ENCODE measurements around the gene CDK18.

The CDK18 gene

DNA sequence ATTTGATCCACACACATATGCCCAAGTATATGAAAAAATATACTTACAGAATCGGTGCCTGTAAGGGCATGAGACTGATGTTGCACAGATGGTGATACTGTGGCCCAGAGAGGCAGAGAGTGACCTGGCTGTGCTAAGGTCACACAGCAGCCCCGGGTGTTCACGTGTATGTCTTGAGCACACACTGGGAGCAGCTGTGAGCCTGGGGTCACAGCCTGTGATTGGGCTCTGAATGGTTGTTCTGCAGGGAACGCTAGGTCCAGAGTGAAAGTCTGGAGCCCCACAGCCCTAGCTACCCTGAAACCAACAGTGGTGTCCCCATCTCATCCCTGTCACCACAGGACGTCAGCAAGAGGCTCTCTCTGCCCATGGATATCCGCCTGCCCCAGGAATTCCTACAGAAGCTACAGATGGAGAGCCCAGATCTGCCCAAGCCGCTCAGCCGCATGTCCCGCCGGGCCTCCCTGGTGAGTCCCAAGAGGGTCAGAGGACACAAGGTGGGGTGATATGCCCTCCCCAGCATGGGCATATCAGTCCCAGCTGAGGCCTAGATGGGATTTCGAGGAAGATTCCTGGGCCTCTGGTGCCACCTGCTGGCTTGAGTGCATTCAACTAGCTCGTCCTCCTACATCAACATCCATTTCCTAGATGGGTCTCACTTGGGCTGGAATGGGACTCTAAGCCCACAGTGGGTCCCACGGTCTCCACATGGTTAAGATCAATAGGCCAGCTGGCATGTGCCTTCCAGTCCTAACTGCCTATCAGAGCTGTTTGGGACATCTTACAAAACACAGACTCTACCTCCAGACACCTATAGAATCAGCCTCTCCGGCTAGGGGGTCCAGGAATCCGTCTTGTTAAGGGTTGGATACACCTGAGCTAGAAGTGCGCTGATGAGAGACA lies 19.7 kb downstream of the CDK18 start:
- DNase-seq (ENCODE audit: low spot score) = peak; percentile 68

DNA sequence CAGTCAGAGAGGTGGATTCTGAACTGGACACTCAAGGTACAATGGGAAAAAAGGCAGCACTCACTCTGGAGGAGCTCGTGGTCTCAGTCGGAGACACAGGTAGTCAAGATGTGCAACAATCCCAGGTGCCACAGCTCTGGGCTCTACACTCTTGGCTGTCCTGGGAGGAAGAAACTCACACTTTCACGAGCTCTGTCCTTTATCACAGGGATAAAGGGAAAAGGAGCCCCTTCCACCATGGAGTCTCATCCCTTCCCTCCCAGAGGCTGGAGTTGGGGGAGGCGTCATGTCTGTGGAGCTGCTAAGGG lies 20.3 kb downstream of the CDK18 start:
- no peak for DNase-seq (ENCODE audit: low spot score)

DNA sequence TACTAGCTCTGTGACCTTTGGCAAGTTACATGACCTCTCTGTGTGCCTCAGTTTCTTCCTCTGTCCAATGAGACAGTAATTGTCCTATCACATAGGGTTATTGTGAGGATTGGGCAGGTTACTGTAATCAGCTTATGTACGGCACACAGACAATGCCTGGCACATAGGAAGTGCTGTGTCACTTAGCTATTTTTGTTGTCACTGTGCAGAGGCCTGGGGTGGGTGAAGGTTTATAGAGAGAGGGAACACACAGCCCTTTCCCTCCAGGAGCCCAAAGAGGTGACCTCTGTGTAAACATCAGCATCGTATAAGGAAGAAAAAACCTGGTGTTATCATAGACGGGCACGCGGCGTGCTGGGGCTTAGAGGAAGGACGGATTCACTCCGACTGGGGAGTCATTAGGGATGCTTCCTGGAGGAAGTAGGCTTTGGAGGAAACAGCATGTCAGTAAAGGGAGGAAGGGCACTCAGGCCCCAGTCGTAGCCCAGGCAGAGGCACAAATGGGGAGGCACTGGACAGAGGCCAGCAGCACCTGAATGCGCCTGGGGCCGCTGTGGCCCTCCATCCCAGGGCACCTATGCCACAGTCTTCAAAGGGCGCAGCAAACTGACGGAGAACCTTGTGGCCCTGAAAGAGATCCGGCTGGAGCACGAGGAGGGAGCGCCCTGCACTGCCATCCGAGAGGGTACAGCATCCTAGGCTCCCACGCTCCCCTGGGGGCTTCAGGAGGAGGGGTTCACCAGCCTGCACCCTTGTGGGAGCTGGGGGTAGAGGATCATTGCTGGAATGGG lies 21.2 kb downstream of the CDK18 start:
- no peak for DNase-seq (ENCODE audit: low spot score)

DNA sequence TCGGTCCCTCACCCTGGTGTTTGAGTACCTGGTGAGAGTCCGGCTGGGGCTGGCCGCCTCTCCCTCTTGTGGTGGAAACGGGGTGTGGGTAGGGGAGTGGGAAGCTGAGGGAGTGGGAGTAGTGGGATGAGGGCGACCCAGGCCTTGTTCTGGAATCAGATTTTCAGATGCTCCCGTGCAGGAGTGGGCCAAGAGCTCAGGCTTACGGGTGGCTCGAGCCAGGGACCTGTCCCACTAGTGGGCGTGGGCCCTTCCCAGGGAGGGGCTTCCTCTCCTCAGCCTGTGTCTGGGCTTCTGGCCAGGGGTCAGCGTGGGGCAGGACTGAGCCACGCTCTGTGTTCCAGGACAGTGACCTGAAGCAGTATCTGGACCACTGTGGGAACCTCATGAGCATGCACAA lies 22.0 kb downstream of the CDK18 start:
- DNase-seq (ENCODE audit: low spot score) = no peak

DNA sequence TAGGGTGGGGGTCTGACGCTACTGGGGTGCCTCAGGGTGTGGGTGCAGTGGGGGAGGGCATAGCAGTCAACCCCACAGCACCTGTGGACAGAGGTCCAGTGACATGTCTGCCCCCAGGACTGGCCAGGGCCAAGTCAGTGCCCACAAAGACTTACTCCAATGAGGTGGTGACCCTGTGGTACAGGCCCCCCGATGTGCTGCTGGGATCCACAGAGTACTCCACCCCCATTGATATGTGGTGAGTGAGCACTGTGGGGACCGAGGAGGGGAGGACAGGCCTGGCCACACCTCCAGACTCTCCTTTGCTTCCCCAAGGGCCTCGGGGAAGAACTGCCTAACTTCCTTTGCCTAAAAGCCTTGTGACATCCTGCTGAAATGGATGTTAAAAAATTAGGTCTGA lies 23.5 kb downstream of the CDK18 start:
- DNase-seq (ENCODE audit: low spot score) = no peak

DNA sequence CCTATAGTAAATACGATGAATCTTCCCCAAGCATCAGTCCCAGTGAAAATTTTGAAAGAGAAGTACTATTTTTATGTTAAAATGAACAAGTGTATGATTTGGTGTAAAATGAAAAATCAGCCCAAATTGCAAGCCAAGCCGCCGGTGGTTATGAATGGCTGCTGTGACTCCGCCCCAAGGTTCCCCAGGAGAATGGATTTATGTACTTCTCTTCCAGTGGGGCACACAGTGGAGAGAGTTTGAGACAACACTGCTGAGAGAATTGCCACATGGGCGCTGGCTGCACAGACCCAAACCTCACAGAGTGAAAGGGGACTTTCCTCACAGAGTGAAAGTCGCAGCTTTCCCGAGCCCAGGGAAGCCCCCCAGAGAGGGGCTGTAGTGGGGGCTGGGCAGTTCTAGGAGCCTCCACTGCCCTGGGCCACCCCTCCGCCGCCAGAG lies 24.0 kb downstream of the CDK18 start:
- DNase-seq (ENCODE audit: low spot score) = no peak

DNA sequence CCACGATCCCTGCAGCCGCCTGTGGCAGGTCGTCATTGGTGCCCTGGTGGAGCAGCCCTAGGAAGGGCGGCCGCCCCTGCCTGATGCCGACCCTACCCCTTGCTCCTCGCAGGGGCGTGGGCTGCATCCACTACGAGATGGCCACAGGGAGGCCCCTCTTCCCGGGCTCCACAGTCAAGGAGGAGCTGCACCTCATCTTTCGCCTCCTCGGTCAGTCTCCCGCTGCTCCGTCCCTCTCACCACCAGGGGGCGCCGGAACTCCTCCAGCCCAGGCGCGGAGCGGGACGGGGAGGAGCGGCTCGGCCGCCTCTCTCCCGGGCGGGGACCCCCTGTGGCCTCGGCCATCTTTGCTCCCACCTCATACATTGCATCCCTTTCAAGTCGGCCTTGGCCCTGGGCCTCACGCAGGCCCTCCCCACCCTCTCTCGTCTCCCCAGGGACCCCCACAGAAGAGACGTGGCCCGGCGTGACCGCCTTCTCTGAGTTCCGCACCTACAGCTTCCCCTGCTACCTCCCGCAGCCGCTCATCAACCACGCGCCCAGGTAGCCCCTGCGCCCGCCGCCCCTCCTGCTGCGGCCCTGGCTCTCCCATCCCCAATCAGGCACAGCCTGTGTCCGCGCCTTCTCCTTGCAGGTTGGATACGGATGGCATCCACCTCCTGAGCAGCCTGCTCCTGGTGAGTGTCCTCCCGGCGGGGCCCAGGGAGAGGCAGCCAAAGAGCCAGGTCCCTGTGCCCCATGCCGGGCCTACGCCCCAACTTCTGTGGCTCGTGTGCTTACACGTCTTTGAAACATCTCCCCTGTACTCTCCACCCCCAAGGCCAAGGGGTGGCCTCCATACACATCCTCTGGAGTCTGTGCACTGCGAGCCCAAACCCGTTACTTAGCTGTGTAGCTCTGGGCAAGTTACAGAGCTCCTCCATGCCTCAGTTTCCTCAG lies 24.7 kb downstream of the CDK18 start:
- DNase-seq (ENCODE audit: low spot score) = peak; percentile 72

DNA sequence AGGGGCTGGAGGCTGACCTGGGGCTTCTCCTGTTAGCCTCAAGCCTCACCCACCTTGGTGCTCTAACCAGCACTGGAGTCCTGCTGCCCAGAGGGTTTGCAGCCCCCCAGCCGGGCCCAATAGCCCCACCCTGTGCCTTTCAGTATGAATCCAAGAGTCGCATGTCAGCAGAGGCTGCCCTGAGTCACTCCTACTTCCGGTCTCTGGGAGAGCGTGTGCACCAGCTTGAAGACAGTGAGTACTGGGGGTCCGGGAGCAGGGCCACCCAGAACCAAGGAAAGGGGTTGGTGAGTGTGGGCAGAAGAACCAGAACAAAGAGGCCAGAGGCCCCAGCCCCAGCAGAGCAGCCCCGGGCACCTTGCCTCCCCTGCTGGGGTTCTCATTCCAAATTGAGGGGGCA lies 25.6 kb downstream of the CDK18 start:
- no peak for DNase-seq (ENCODE audit: low spot score)

DNA sequence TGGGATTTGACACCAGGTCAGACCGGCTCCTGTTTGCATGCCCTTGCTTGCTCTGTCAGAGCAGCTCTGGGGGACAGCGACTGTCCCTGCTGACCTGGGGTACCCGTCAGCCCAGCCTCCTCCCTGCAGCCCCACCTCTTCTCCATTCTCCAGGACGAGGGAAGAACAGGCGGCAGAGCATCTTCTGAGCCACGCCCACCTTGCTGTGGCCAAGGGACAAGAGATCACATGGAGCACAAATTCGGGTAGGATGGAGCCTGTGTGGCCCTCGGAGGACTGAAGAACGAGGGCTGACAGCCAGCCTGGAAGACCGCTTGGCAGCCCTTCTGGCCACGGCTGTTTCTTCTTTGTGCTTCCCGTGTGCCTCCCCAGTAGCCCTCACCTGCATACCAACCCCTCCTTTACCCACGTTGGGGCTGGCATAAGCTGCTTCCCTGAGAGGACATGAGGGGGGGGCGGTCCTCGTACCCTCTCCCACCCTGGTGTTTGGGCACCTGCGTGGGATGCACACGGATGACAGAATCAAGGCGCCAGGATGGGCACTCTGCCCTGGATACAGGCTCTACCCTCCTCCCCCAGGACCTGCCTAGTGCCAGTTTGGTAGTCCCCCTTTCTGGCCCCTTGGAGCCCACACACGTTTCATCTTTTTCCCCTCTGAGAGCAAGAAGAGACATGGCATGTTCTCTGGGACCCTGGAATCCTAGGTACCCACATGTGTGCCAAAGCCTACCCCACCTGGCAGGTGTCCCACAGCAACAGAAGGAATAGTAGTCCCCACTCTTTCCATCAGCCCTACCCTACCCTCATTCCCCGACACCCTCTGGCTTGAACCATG lies 26.9 kb downstream of the CDK18 start:
- DNase-seq (ENCODE audit: low spot score) = no peak

DNA sequence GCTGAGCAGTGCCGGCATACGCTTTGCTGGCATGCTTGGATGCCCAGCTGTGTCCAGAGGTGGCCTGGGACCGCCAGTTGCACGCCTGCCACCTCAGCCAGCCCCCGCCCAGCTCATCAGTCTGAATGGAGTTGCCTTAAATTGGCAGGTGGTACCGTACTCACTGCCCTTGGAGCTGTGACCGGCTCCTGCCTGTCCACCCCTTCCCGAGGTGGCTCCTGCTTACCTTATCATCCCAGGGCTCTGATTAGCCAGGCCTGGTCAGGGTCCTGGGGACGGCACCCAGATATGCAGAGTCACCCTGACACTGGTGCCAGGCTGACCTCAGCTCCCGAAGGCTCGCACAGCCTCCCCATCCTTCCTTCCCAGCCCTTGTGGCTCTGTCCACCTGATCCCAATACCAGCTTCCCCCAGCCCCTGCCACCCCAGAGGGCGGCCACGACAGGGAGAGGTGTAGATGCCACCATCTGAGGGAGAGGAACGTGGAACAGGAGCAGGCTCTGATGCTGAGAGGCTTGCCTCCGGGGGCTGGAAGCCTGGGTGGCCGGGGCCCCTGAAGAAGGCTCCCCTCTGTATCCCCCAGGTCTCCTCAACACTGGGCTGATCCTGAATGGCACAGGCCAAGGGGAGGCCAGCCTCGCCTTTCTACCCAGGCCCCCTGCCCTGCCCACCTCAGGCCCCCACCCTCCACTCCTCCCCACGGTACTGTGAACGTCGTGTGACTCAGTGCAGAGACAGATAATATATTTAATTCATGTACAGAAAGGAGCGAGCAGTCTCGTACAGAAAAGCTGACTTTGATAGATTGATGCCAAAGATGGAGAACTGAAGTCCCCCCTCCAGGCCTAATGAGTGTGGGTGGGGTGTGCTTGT lies 27.8 kb downstream of the CDK18 start:
- DNase-seq (ENCODE audit: low spot score) = no peak

DNA sequence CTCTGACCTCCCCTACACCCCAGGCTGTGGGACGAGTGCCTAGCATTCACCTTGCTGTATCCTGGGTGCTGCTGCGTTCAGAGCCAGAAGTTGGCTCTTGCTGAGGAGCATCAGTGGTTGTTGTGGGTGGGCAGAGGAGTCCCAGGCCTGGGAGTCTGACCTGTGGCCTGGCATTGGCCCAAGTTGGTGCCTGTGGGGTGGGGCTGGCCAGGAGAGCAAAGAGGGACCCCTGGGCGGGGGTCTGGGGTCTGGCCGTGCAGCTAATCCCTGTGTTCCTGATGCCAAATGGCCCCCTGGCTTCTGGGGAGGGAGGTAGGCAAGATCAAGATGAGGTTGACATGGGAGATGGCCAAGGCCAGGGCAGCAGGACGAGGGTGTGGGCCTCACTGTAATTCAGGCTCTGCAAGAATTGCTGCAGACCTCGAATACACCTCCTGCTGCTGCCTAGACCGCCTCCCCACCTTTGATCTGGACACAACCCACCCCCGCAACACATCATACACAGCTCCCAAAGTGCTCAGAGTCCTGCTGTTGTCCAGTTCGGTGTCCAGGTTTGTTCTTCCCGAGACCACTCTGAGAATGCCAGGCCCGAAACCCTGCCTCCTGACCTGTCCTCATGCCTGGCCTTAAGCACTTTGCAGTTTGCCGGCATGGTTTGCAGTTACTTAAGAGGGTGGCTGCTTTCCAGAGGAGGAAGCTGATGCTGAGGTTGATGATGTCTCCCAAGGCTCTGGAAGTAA lies 28.7 kb downstream of the CDK18 start:
- no peak for DNase-seq (ENCODE audit: low spot score)

DNA sequence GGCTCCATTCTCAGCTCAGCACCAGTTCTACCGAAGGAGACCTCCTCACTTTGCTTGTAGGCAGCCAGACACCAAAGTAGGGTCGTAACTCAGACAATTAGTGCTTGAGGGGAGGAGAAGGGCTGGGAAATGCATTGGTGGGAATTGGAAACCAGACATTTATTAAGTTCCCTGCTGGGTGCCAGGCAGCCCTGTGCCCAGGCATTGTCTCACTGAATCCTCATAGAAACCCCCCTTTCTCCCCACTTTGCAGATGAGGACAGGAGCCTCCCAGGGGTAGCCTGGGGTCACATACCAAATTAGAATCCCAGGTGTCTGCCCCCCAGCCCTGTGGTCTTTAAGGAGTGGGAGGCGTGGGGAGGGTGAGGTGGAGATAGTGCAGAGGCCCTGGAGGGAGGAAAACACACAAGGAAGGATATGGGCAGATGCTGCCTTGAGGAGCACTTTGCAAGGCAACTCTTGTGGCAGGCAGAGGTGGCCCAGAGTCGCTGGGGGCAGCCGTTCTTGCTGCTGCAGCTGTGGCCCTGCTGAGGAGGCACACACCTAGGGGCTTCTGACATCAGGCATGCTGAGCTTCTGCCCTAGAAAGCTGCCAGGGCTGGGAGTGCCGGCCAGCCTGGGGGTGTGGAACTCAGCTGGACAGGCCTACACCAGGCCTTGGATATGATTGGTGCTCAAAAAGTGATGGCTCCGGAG lies 29.4 kb downstream of the CDK18 start:
- no peak for DNase-seq (ENCODE audit: low spot score)

DNA sequence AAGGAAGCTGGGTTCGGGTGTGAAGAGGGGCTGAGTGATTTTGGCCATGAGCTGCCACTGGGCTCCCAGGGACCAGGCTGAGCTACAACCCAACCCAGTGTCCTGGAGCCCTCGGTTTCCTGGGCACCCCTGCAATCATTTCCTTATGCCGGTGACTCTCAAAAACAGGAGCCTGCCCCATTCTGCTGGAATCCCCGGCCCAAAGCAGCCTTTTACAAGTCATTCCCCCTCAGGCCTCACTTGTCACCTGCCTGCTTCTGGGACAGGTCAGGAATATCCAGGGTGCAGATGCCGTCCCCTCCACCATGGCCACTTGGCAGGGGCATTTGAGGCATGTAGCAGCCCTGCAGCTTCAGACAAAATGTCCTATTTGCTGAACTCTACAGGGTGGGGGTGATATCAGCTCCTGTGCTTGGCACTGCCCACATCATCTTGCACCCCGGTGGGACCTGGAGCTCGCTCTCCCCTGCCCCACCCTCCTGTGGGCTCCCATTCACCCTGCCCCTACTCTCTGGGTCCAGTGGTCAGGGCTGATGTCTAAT lies 30.0 kb downstream of the CDK18 start:
- no peak for DNase-seq (ENCODE audit: low spot score)

DNA sequence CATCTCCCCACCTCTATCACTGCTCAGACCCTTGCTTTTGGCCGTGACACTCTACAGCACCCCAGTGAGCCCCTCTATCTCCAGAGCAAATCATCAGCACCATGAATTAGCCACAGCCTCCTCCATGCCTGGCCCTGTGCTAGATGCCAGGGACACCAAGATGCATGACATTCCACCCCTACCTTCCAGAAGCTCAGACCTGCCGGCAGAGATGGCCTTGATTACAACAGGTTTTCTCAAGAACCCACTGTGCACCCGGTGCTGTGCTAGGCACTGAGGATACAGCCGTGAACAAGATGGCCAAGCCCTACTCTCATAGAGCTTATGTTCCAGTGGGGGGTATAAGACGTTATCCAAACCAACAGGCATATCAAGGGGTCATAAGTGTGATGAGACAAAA lies 30.6 kb downstream of the CDK18 start:
- no peak for DNase-seq (ENCODE audit: low spot score)

DNA sequence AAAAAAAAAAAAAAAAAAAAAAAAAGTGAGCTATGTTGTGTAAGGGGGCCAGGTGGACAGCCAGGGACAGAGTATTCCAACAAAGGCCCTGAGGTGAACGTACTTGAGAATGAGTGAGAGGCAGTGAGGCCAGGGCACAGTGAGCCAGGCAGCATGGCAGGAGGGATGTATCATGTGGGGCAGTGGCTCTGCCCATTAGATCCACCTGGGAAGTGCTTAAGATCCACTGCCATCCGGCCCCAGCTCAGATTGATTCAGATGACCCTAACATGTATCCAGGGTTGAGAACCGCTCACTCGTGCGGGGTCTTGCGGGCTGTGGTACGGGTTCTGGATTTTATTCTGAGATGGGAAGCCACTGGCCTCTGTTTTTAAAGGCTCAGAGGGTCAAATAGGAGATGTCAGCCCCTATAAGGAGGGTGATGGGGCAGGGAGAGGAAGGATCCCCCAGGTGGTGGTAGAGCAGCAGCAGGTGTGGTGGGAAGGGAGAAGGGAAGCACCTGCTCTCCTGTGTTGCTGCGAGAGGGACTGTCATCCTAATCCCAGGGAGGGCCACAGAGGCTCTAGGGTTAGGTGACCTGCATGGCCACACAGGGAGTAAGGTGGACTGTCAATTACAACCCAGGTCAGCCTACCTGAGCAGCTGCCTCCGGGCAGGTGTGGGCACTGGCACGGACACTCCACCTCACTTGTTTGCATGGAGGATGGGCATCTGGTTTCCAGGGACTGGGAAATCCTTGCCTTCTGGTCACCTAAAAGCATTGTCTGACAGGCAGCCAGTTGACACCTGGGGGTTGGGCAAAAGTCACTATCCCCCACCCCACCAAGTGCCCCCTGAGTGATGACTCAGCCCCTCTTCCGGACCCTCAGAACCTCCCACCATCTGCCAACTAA lies 31.6 kb downstream of the CDK18 start:
- DNase-seq (ENCODE audit: low spot score) = no peak

DNA sequence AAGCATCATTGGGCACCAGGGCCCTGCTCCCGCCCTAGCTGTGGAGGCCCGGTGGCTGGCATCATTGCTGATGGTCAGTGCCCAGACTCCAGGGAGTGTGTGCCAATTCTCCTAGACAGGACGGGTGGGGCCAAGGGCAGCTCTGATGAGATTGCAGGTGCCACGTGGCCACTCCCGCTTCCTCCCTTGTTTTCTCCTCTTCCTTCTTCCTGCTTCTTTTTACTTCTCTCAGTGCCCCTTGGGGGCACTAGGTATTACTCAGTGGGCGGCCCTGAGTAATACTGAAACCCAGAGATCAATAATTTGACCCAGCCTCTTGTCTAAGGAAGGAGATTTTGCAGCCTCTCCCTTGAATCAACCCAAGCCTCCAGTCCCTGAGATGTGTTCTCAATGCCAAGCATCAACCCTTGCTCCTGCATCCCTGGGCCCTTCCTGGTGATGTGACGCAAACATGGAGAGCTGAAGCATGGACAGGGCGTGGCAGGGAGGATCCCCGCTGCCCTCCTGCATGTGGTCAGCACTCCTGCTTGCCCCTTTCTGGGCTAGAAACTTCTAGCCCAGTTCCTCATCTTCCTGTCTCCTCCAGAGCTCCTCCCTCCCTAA lies 32.4 kb downstream of the CDK18 start:
- no peak for DNase-seq (ENCODE audit: low spot score)

DNA sequence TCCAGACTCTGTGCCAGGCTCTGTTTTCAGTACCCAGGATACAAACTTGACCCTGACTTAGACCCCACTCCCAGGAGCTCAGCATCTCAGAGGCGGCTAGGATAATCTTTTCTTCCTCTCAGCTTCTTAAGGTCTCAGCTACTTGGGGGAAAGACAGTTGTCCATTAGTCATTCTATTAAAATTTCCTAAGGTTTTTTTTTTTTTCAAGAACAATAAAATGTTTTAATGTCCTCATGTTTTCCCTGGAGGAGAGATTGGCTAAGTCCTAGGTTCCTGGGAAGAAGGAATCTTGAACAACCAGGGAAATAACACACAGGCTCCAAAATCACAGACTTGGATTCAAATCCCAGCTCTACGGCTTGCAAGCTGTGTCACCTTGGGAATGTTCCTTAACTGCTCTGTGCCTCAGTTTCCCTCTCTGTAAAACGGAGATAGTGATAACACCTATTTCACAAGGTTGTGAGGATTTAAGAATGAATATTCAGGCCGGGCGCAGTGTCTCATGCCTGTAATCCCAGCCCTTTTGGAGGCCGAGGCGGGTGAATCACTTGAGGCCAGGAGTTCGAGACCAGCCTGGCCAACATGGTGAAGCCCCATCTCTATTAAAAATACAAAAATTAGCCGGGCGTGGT lies 33.0 kb downstream of the CDK18 start:
- DNase-seq (ENCODE audit: low spot score) = no peak

Measured in hematopoietic multipotent progenitor cell treated with erythropoietin and hydrocortisone succinate and interleukin-3 and kit ligand, for 17 days (in vitro differentiated cells).